C4-2B (cell line): Measurements from ENCODE around the gene HPGD.

Experiments
- ZFX ChIP-seq: fragments of 450-650 bp; IDR thresholded peaks from 2 replicates; pipeline ENCODE4 v1.6.1; 2017
- TF ChIP-seq, protein P1 (sequence below): fragments of 450-650 bp; conservative IDR thresholded peaks from 2 replicates; pipeline ENCODE4 v1.5.1; 2017; ENCODE audit warnings: mild to moderate bottlenecking

DNA sequence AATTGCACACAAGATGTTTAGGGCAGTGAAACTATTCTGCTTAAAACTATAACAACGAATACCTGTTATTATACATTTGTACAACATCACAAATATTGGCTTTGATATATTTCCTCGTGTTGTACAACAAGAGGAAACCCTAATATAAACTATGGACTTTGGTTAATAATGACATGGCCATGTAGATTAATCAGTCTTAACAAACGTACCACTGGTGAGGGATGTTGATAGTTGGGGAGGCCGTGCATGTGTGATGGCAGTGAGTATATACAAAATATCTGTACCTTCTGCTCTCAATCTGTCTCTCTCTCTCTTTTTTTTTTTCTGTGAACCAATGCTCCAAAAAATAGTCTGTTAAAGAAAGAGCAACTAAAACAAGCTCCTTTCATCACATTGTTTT lies 22.2 kb upstream of the HPGD start:
- TF ChIP-seq, protein P1, sequence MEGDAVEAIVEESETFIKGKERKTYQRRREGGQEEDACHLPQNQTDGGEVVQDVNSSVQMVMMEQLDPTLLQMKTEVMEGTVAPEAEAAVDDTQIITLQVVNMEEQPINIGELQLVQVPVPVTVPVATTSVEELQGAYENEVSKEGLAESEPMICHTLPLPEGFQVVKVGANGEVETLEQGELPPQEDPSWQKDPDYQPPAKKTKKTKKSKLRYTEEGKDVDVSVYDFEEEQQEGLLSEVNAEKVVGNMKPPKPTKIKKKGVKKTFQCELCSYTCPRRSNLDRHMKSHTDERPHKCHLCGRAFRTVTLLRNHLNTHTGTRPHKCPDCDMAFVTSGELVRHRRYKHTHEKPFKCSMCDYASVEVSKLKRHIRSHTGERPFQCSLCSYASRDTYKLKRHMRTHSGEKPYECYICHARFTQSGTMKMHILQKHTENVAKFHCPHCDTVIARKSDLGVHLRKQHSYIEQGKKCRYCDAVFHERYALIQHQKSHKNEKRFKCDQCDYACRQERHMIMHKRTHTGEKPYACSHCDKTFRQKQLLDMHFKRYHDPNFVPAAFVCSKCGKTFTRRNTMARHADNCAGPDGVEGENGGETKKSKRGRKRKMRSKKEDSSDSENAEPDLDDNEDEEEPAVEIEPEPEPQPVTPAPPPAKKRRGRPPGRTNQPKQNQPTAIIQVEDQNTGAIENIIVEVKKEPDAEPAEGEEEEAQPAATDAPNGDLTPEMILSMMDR, result no peak
- TF ChIP-seq ZFX, result no peak
